HG03095 (cell line): ENCODE data around the gene PITPNM3.

Experiments used
- ATAC-seq: cut with Tn5 transposase; IDR thresholded peaks from one replicate; pipeline ENCODE4 v1.9.1; 2021; ENCODE audit warnings: moderate library complexity; ENCODE audit not compliant: unreplicated experiment

Gene PITPNM3

GRCh38 chr17:6422654-6423241 is 133.6 kb downstream of the PITPNM3 start:
- ATAC-seq, result no peak

DNA sequence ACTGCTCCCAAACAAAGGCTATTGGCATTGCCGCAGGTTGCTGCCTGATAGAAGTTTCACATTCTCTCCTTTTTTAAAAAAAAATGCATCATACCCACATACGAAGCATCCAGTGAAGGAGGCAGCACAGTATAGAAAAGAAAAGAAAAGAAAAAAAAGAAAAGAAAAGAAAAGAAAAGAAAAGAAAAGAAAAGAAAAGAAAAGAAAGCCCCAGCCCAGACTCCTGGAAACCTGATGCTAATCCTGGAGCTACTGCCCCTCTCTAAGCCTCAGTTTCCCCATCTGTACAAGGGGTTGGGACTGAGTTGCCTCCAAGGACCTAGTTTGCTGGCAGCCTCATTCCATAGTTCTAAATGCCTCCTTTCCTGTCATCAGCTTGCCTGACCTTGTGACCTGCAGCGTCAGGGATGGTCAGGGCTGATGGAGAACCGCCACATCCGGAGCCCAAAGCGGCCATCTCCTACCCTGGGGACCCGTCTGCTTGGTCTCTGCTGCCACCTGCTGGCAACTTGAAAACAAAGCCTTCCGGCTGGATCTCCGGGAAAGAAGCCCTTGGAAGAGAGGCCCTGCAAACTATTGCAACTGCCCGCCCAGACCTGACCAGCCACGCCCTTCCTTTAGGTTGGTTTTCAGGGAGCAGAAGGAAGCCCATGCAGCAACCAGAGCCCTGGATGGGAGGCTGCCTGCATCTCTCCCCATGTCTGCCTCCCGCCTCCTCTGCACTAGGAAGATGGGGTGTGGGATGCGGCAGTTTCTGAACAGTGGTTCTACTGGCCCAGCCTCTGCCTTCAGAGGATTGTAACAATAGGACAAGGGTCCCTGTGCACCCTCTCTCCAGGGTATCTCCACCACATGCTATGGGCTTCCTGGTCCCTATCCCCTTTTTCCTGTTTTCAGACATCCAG is 134.4 kb downstream of the PITPNM3 start:
- ATAC-seq, result no peak

DNA sequence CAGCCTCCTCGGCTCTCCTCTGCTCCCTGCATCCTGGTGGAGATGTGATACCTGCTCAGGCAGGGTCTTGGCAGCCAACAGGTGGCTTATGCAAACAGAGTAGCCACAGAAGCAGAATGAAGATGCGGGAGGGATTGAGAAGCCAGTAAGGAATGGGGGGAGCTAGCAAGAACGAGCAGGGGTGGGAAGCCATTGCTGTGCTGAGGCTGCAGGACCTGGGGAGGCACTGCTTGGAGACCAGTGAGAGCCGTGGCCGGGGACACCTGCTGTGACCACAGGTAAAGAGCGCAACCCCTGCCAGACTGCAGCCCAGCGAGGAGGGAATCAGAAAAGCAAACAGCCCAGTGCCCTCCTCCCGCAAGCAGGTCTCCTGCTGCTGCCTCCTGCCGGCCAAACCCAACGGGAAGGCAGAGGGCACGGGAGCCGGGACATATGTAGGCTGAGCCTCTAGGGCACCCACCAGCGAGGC is 136.1 kb downstream of the PITPNM3 start:
- ATAC-seq, result no peak

DNA sequence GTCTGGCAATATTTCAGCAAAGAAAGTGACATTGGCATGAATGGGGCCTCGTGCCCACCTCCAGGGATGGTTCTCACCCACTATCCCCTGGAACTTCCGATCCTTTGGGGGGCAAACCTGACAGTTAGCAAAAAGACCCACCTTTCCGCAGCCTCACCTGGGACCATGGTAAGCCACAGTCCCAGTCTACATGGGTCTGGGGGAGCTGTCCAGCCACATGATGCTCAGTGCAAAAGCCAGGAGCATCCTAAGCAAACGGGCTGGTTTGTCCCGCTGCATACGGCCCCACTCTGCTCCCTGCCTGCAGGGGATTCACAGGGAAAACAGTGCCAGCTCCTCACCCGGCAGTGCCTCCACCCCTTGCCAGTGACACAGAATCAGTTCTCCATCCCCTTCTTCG is 140.7 kb downstream of the PITPNM3 start:
- no peak for ATAC-seq

- no peak for ATAC-seq
These were observed 143.3 kb downstream of the PITPNM3 start for GRCh38 chr17:6413065-6413464.

DNA sequence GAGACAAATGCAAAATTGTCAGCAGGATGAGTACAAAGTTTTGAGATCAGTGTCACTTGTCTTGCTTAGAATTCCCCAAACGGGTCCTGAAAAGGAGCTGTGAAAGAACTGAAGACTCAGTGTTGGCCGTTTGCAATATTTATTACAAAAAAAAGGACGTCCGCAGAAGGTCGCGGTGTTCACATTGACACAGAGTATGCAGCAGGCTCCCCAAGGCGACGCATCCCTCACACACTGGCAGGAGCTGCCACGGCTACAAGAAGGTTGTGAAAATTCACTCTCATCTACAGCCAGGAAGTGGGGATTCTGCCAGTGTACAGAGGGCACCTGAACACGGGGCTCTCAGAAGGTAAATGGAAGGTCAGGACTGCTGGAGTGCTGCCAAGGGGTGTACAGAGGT is 147.6 kb downstream of the PITPNM3 start:
- no peak for ATAC-seq

DNA sequence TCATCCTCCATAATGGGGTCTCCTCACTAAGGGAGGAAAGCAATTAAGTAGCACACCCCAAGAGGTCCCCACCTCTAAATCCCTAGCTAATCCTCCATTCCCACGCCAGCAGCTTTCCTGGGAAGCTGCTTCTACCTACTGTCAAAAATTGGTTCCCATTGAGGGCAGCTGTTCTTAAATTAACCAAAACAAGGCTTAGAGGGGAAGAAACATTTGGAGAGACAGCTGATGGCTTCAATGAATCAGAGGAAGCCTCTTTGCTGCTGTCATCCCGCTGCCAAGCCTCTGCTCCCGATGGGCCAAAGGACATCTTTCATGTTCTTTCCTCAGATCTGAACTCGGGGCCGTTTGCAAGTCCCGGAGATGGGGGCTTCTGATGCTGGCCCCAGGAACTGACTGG is 148.1 kb downstream of the PITPNM3 start:
- no peak for ATAC-seq

- ATAC-seq, result no peak
These were observed 154.1 kb downstream of the PITPNM3 start for GRCh38 chr17:6402258-6402657.
